Stimulated activated CD8-positive, alpha-beta memory T cell treated with anti-CD3 and anti-CD28 coated beads, Interleukin-7, amount 100 ng/mL, for 48 hours (primary cell): ENCODE results near the gene RABEP1.

ENCODE experiments used
- DNase-seq, 2 donors: peaks; one replicate each; pipeline ENCODE4 v3.0.0-alpha.2; 2020; ENCODE audit warnings: low read depth in 1 of 2; ENCODE audit errors: extremely low read depth in 1 of 2

The RABEP1 gene

DNA sequence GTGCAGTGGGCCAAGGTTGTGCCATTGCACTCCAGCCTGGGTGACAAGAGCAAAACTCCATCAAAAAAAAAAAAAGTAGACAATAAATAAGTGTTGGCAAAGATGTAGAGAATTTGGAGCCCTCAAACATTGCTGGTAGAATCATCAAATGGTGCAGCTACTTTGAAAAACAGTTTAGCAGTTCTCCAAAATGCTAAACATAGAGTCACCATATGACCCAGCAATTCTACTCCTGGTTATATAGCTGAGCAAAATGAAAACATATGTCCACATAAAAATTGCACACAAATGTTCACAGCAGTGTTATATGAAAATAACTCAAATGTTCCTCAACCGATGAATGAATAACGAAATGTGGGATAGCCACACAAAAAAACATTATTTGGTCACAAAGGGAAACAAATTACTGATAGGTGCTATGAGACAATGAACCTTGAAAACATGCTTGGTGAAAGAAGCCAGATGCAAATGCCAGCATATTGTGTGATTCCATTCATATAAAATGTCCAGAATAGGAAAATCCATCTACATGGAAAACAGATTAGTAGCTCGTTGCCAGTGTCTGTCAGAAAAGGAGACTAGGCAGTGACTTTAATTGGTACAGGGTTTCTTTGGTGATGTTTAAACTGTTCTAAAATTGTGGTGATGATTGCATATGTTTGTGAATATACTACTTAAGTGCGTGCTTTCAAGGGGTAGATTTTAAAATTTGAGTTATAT lies 12.7 kb upstream of the RABEP1 start:
- DNase-seq: no peak

DNA sequence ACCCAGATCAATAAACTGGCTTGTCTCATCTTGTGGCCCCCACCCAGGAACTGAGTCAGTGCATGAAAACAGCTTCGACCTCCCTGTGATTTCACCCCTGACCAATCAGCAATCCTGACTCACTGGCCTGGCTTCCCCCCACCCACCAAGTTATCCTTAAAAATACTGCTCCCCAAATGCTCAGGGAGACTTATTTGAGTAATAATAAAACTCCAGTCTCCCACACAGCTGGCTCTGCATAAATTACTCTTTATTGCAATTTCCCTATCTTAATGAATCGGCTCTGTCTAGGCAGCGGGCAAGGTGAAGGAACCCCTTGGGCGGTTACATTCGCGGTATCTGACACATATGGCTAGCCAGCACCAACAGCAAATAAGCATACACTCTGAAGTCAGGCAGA lies 9.8 kb upstream of the RABEP1 start:
- peak in 1 of 2 donors; percentile 52 for DNase-seq

DNA sequence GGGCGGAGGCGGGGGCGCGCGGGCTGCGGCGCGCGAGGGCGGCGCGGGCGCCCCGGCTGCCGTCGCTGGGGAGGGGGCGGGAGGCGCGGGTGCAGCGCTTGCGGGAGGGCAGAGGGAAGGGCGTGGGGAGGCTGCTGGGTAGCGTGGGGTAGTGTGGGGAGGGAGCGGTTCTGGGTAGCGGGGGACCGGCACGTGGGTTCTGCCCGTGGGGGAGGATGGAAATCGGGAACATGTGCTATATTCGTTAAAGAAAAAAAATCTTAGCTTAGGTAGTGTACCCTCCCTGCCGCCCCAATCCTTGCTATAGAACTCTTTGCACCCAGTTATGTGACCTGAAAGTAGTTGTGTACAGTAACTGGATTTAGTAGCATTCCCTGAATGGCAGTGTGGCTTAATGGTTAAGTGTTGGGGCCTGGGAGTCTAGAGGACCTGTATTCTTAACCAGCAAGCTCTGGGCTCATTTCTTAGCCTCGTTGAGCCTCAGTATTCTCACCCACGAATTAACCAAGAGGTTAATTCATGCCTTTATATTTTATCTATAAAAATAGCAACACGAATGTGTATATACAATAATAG lies 646 bp downstream of the RABEP1 start:
- DNase-seq: peak in 1 of 2 donors; percentile 15

DNA sequence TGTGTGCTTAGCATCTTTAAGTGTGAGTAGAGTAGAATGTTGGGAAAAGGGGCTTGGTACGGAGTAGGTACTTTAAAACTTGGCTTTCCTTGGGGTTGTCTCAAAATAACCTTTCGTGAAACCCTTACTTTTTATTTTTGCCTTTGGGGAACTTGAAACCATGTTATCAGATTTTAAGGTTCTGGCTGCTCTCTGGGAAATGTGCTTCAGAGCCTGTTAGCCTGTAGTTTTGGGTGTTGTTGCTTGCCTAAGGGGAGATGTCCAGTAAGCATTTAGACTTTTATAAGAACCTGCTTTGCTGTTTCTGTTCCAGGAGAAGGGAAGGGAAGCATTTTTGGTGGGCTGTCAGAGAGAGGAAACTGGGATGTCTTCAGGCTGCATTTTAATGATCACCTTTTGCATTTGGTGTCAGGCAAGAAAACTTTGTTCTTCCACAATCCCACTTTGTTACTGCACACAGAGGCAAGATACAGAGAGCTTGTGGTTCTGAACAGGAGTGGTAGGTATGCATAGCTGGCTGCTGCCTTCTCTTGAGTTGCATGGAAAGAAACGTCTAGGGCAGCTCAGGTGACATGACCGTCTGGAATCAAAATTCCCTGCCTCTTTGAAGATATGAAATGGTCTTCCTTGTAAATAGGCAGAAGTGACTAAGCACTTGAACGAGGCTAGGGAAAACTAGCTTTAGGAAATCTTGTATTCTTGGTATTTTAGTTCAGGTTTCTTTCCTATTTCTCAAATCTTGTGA lies 1.7 kb downstream of the RABEP1 start:
- DNase-seq: no peak

DNA sequence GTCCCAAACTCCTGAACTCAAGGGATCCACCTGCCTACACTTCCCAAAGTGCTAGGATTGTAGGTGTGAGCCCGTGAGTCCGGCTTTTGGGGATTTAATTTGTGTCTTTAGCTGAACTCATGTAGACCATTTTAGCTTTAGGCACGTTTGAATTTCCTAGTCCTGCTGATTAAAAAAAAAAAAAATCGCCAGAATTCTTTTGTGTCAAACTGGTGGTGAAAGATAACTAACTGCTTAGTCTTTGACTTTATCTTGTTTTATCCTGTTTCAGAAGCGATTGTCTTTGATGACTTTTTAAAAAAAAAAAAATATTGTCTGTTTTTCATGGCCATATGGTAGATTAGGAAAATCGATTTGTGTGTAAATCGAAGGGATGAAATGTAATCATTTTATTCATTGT lies 2.6 kb downstream of the RABEP1 start:
- DNase-seq: no peak

DNA sequence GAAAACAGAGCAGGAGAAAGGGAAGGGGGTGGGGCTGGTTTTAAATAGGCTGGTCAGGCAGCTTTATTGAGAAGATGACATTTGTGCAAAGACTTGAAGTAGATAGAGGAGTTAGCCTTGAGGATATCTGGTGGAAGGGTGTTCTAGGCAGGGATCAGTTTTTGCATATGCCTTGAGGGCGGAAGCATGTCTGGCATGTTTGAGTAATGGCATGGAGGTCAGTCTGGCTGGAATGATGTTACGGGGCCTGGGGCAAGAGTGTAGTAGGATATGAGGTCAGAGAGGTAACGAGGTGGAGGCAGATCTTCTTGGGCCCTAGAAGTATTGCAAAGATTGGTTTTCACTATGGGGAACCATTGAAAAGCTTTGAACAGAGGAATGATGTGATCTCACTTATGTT lies 4.8 kb downstream of the RABEP1 start:
- DNase-seq: no peak

DNA sequence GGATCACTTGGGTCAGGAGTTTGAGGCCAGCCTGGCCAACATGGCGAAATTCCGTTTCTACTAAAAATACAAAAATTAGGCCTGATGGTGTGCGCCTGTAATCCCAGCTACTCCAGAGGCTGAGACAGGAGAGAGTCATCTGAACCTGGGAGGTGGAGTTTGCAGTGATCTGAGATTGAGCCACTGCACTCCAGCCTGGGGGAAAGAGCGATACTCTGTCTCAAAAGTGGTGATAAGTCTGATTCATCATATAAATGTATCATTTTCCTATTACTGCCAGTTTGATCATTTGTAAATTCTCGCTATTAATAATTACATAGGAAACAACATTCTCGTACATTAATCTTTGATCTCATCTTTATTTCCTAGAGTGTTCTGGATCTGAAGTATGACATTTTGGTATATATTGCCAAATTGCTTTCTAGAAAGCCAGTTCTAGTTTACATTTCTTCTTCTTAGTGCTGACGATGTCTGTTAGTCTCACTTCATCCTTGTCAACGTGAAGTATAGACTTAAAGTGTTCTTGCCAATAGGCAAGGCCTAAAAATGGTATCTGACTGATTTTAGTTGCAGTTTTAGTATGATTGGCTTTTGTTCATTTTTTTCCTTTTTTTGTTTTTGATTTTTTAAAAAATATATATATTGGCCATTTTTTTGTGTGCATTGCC lies 9.7 kb downstream of the RABEP1 start:
- DNase-seq: no peak

DNA sequence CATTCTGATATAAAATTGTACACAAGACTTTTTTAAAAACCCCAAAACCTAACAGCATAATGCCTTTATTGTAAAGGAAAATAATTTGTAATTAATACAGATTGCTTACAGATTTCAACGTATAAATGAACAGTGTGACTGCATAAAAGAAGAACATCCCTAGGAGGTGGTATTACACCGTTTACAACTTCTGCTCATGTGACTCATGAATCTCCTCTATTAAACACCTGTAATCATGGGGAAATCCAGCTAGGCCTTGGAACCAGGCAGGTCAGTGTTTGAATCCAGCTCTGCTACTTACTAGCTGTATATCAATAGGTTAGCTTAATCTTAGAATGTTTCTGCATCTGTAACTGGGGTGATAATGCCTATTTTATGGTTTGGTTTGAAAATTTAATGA lies 15.2 kb downstream of the RABEP1 start:
- no peak for DNase-seq

DNA sequence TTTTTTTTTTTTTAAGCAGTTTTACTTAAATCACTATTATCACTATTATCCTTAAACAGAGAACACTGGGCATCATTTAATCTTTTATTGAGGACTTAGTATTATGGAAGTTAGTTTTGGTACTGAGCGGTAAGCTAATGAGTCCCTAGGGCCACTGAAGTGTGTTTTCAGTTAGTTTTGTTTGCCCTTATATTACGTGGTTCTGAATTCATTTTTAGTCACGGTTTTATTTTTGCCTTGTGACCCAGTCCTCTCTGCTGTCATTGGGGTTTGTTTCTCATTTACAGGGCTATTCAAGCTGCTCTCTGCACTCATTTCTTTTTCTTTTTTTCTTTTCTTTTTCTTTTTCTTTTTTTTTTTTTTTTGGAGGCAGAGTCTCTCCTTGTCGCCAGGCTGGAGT lies 17.3 kb downstream of the RABEP1 start:
- DNase-seq: no peak

DNA sequence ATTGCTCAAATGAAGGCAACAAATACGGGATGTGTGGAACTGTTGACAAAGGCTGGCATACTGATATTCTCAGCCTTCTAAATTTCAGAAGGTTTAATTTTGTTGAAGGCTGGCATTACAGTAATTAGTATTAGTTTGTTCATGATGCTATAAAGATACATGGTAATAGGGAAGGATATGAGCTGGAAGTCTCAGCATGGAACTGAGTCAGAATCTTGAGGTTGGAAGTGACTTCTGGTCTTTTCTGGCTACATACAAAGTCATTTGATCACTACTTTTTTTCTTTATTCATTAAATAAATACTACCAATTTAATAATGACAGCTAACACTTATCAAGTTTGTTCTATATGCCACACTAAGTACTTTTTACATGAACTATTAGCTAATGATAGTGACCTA lies 22.6 kb downstream of the RABEP1 start:
- no peak for DNase-seq

DNA sequence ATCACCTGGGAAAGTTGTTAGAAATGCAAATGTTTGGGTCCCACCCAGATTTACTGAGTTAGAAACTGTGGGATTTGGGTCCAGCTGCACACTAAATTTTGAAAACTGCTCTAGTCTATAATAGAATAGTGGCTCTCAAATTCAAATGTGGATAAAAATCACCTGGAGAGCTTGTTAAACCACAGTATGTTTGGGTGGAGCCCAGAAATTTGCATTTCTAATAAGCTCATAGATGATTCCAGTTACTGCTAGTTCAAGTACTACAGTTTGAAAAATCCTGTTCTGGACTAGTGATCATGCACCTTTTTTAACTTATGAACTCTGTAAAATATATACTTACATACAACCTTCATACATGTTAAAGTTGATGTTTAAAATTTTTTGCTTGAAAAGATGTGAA lies 27.8 kb downstream of the RABEP1 start:
- no peak for DNase-seq

DNA sequence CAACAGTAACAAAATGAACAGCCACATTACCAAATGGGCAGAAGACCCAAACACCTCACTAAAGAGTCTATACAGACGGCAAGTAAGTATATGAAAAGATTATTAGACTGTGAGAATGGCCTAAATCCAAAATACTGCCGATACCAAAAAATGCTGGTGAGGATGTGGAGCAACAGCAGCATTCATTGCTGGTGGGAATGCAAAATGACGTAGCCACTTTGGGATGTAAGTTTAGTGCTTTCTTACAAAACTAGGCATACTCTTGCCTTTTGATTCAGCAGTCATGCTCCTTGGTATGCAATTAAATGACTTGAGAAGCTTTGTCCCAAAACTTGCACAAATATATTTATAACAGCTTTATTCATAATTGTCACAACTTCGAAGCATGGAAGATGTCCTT lies 43.8 kb downstream of the RABEP1 start:
- DNase-seq: no peak

DNA sequence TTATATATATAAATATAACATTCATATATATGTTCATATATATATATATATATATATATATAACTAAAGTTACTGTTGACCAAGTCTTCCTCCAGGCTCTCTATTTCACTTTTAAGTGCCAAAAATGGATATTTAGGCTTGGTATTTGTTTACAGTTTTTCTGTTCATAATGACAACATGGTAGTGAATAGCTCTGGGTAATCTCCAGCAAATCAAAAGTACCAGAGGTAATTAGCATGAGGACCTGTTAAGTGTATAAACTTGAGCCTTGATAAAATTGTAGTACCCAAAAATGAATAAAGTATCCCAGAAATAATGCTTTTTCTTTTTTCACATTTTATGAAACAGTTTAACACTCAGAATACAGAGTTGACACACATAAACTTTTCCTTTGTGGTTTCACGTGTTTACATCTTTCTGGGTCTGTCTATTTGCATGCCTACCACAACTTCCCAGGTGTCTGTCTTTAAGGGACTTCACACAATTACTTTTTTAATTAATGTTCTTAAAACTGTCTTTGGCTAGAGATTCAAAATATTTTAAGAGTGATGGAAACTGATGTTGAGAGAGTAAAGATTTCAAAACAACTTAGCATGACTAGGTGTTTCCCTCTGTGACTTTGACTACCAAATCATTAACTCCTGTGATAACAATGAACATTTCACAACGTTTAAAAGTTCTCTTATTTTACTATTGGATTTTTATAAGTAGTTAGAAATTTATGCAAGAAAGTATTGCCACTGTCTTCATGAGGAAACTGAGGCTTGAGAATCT lies 47.9 kb downstream of the RABEP1 start:
- no peak for DNase-seq

DNA sequence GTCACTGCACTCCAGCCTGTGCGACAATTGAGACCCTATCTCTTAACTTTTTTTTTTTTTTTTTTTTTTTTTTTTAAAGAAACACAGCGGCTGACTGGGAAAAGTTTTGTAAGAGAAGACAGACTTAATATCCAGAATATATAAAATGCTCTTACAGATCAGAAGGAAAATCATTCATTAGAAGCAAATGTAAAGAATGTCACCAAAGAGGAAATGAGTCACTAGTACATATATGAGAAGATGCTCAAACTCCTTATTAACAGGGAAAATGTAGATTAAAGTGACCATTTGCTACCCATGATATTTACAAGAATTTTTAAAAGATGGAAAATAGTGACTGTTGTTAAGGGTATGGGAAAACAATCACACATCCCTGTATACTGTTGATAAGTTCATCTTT lies 48.9 kb downstream of the RABEP1 start:
- DNase-seq: no peak

DNA sequence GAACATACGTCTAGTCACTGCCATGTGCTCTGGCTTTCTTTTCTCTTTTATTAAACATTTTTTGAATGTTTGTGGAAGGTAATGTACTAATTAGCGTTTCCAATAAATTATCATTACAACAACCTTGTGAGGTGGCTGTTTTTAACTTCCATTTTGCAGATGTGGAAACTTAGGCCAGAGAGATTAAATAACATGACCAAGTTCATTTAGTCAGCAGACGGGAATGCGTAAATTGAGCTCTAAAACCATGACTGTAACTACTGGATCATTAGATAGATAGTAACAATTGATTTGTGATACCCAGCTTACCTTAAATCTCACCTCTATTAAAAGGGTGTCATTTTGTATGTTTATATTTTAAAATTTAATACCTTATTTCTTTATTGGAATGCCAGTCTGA lies 49.4 kb downstream of the RABEP1 start:
- no peak for DNase-seq

DNA sequence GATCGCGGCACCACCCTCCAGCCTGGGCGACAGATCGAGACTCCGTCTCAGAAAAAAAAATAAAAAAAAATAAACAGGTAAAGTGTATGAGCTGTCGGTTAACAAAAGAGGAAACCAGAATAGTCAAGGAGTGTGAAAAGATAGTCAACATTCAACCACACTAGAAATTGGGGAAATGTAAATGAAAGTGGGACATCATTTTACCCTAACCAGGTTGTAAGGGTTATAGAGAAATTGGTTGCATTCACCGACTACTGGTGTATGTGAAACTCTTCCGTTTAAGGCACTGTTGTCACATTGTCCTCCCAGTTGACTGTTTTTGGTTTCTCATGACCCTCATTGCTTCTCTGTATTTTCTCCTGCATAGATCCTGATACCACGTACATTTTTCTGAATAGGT lies 62.8 kb downstream of the RABEP1 start:
- DNase-seq: no peak

DNA sequence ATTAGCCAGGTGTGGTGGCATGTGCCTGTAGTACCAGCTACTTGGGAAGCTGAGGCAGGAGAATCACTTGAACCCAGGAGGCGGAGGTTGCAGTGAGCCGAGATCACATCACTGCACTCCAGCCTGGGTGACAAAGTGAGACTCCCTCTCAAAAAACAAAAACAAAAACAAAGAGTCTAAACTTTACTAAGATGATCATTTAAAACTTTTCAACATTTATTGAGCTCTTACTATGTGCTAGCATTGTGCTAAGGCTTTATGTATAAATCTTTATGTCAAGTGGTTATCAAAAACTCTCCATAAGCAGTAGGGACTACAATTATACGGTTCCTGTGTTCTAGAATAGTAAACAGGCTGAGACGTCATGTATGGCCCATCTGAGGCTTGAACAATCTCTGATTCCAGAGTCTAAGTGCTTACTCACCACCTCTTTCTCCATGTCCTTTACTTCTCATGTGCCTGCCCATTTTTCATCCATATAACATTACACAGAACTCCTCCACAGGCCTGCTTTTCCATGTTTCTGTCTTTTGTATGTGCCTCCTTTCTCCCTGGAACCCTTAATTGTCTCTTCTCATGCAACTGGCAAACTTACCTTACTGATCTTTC lies 70.7 kb downstream of the RABEP1 start:
- DNase-seq: no peak

DNA sequence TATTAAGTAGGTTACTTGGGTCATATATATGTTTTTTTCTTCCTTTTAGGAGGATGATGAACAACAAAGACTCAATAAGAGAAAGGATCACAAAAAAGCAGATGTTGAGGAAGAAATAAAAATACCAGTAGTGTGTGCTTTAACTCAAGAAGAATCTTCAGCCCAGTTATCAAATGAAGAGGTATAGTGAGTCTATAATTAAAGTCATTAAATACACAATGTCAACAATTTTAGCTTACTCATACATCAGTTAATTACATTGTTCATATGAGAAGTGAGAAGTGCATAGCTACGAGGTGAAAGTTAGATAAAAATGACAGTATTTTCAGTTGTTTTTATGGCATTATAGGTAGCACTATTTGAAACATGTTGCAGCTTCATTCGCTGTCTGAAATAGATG lies 72.2 kb downstream of the RABEP1 start:
- DNase-seq: no peak

DNA sequence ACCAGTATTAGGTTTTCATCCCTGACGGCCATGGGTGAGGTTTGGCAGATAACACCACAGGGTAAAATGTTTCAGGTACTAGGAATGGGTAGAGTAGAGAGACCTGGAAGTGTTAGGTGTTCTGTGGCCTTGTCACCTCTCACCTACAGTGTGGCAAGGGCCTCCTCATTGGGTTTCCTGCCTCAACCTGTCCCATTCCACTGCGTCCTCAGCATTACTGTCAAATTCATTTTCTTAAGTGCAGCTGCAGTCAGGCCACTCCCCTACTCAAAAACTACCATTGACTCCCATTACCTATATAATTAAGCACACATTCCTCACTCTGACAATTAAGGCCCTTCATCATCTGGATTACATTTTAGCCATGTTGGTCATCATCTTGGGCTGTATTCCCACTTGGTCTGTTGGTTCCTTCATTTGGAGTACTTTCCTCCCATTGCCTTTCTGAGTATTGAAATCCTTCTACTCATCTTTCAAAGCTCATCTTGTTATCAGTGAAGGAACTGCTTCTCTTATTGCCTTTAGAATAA lies 72.9 kb downstream of the RABEP1 start:
- DNase-seq: no peak

DNA sequence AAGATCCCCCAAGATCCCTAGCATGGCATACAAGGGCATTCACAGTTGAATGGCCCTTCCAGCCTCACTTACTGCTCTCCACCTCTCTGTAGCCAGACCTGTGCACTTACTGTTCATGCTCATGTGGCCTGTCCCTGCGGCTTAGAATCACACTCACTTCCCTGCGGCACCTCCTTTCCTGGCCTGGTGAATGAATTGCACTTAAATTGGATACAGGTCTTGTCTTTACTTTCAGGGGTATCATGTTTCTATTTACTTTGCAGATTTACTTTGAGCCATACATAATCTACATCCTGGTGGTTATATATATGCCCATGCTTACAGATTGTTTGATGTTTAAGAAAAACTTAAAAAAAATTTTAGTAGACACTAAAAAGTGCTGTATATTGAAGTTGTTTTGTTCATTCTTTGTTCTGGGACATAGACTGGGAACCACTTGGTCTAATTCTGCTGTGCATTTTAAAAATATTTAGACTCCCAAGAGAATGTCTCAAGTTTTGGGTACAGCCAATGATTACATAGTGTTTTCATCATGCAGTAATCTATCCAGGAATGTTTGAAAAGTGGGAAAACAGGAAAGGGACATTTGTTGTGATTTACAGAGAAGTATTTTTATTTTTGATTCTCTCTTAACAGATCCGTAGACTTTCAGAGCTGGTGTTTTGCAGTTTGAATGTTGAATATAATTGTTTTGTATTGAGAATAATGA lies 73.5 kb downstream of the RABEP1 start:
- DNase-seq: no peak
